ENCODE data around the gene ZMYM4. TPM values are rescaled to one million over a fixed set of nuclear protein-coding genes. Genes with fewer than 3 reads are reported as not detected.

The ZMYM4 gene
- total RNA-seq, 1 experiment from 2014 or later, result 16.5 TPM

- DNase-seq (ENCODE audit: low spot score), result no peak
Observed at GRCh38 chr1:35274197-35274596, 5.7 kb downstream of the ZMYM4 start.

- DNase-seq (ENCODE audit: low spot score), result no peak
Observed at GRCh38 chr1:35278886-35279554, 10.5 kb downstream of the ZMYM4 start.

GRCh38 chr1:35279555-35279904, 11.0 kb downstream of the ZMYM4 start:
- DNase-seq (ENCODE audit: low spot score), result no peak

GRCh38 chr1:35280006-35280405, 11.5 kb downstream of the ZMYM4 start:
- no peak for DNase-seq (ENCODE audit: low spot score)

- no peak for DNase-seq (ENCODE audit: low spot score)
Observed at GRCh38 chr1:35281565-35281964, 13.1 kb downstream of the ZMYM4 start.

- DNase-seq (ENCODE audit: low spot score), result no peak
Observed at GRCh38 chr1:35282172-35282571, 13.7 kb downstream of the ZMYM4 start.

GRCh38 chr1:35284852-35285251, 16.3 kb downstream of the ZMYM4 start:
- DNase-seq (ENCODE audit: low spot score), result no peak

- DNase-seq (ENCODE audit: low spot score), result no peak
Observed at GRCh38 chr1:35285771-35286606, 17.5 kb downstream of the ZMYM4 start.

- DNase-seq (ENCODE audit: low spot score), result peak; percentile 12
Observed at GRCh38 chr1:35287807-35288640, 19.5 kb downstream of the ZMYM4 start.

GRCh38 chr1:35288761-35289160, 20.3 kb downstream of the ZMYM4 start:
- peak; percentile 11 for DNase-seq (ENCODE audit: low spot score)

GRCh38 chr1:35290452-35290851, 21.9 kb downstream of the ZMYM4 start:
- no peak for DNase-seq (ENCODE audit: low spot score)

- no peak for DNase-seq (ENCODE audit: low spot score)
Observed at GRCh38 chr1:35294809-35295208, 26.3 kb downstream of the ZMYM4 start.

- no peak for DNase-seq (ENCODE audit: low spot score)
Observed at GRCh38 chr1:35297886-35298285, 29.4 kb downstream of the ZMYM4 start.

- DNase-seq (ENCODE audit: low spot score), result peak; percentile 54
Observed at GRCh38 chr1:35298464-35298863, 30.0 kb downstream of the ZMYM4 start.

GRCh38 chr1:35300376-35300775, 31.9 kb downstream of the ZMYM4 start:
- no peak for DNase-seq (ENCODE audit: low spot score)

GRCh38 chr1:35301674-35302392, 33.3 kb downstream of the ZMYM4 start:
- DNase-seq (ENCODE audit: low spot score), result no peak

GRCh38 chr1:35305383-35305782, 36.9 kb downstream of the ZMYM4 start:
- no peak for DNase-seq (ENCODE audit: low spot score)

GRCh38 chr1:35315649-35316048, 47.1 kb downstream of the ZMYM4 start:
- no peak for DNase-seq (ENCODE audit: low spot score)

- DNase-seq (ENCODE audit: low spot score), result no peak
Observed at GRCh38 chr1:35316264-35316663, 47.8 kb downstream of the ZMYM4 start.

GRCh38 chr1:35319988-35320713, 51.6 kb downstream of the ZMYM4 start:
- DNase-seq (ENCODE audit: low spot score), result no peak

GRCh38 chr1:35320937-35321336, 52.4 kb downstream of the ZMYM4 start:
- DNase-seq (ENCODE audit: low spot score), result no peak

Measured in HT-29 (cell line).